Activated CD8-positive, alpha-beta memory T cell treated with anti-CD3 and anti-CD28 coated beads for 48 hours (primary cell): Measurements from ENCODE around the gene CELSR3.

Source experiments
- DNase-seq, 3 experiments: peaks; one replicate each; pipeline ENCODE4 v3.0.0-alpha.2; 2020; ENCODE audit warnings: low read depth in 2 of 3, low spot score in 2 of 3

The CELSR3 gene, protein sequence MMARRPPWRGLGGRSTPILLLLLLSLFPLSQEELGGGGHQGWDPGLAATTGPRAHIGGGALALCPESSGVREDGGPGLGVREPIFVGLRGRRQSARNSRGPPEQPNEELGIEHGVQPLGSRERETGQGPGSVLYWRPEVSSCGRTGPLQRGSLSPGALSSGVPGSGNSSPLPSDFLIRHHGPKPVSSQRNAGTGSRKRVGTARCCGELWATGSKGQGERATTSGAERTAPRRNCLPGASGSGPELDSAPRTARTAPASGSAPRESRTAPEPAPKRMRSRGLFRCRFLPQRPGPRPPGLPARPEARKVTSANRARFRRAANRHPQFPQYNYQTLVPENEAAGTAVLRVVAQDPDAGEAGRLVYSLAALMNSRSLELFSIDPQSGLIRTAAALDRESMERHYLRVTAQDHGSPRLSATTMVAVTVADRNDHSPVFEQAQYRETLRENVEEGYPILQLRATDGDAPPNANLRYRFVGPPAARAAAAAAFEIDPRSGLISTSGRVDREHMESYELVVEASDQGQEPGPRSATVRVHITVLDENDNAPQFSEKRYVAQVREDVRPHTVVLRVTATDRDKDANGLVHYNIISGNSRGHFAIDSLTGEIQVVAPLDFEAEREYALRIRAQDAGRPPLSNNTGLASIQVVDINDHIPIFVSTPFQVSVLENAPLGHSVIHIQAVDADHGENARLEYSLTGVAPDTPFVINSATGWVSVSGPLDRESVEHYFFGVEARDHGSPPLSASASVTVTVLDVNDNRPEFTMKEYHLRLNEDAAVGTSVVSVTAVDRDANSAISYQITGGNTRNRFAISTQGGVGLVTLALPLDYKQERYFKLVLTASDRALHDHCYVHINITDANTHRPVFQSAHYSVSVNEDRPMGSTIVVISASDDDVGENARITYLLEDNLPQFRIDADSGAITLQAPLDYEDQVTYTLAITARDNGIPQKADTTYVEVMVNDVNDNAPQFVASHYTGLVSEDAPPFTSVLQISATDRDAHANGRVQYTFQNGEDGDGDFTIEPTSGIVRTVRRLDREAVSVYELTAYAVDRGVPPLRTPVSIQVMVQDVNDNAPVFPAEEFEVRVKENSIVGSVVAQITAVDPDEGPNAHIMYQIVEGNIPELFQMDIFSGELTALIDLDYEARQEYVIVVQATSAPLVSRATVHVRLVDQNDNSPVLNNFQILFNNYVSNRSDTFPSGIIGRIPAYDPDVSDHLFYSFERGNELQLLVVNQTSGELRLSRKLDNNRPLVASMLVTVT (N-terminal part only)

DNA sequence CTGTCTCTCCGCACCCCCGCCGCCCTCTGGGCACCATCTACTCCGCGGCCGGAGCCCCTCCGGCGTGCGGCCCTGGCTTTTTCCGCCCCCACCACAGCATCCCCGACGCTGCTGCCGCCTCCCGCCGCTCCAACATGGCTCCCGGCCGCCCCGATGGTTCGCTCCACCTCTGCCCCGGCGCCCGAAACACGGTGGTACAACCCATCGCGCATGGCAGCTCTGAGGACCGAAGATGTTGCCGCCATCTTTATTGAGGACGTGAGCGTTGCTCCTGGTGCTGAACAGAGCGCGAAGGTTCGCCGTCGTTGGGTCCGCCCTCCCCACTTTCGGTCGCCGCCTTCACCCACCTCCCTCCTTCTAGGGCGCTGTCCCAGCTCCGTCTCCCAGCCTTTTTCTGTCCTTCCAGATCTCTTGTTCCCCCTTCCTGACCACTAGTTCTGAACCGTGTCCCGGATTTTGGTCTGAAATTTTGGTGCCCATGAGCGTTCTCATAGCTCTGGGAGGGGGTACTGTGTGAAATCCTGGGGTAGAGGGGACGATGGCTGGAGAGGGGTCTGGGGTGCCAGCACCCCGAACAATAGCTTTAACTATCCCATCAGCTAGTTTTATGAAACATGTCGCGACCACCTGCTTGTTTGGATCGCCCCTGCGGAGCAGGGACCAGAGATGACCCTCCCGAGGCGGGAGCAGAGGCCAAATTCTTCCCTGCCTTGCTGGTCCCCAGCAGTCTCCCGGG lies at the start of gene CELSR3:
Gene CELSR3, minus strand, starts transcription at position 134 of the 736 bp plus-strand sequence. CDS start 252 bp downstream, outside the sequence.
- peak in 2 of 3 experiments; percentile 35 to 51 for DNase-seq

DNA sequence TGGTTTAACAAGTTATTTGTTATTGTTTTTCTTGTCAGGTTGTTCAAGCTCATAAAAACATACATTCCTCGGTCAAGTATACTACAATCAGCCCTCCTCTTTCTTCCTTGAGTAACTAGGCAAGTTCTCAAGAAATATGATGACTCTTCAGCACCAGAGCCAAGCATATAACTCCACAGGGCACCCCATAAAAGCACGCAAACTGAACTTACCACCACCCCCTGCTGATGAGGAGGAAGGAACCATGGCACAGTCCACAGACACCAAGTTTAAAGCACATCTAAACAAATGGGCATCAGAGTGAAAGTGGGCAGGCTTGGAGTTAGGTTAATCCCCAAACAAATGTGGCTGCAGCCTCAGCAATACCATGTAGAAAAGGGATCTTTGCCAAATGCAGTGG lies 49.0 kb upstream of the CELSR3 start:
- DNase-seq: no peak

DNA sequence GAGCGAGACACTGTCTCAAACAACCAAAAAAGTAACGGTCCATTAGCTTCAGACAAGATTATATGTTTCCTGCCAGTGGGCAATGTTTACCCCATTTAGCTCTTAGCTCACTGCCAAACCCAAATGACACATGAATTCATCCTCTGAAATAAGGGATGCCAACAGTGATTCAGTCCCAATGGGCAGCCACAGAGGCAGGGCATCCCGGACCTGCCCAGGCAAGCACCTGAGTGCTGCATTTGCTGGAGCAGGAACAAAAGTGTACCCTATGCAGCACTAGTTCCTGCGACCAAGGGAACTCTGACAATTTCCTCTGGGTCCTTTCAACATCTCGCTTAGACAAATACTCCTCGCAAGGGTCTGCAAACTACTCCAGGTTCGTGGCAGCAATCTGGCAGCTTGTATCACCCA lies 46.4 kb upstream of the CELSR3 start:
- no peak for DNase-seq

DNA sequence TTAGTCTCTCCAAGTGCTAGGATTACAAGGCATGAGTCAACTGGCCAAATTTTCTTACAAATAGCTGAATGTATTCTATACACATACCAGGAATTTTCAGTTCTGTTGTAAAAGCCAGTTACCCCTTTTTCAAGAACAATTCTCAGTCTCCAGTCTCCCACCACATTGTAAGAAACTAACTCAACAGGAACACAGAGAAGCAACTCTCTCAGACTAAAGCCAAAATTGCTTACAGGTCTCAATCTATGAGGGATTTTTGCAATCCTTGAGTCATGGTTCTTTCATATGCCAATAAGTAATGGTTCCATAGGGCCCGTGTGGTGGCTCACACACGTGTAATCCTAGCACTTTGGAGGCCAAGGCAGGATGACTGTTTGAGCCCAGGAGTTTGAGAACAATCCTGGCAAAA lies 45.8 kb upstream of the CELSR3 start:
- no peak for DNase-seq

DNA sequence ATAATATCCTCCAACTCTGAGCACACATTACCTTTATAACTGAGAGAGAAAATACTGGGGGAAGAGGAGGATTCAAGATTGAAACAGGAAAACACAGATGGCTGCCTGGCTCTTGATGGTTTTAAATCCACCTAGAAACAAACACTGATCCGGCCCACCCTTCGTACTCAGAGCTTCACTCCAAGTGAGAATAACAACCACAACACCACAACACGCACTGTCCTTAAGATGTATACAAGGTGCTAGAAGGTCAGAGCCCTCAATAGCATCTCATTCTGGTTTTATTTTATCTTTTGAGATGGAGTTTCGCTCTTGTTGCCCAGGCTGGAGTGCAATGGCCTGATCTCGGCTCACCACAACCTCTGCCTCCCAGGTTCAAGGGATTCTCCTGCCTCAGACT lies 44.5 kb upstream of the CELSR3 start:
- DNase-seq: no peak

DNA sequence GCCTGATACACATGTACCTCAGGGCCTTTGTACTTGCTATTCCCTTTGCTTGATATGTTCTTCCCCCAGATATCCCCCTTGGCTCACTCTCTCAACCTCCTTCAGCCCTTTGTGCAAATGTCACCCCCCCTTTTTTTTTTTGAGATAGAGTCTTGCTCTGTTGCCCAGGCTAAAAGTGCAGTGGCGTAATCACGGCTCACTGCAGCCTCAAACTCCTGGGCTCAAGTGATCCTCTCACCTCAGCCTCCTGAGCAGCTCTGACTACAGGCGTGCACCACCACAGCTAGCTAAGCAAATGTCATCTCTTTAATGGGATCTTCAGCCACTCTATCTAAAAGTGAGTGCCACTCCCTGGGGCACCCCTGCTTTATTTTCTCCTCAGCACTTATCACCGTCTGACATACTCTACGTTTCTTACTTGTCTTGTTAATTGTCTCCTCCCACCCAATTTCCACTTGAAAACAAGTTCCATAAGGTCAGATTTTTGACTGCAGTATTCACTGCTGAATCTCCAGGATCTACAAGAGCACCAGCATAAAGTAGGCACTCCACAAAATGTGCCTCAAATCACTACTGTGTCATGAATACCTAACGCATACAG lies 39.7 kb upstream of the CELSR3 start:
- DNase-seq: no peak

DNA sequence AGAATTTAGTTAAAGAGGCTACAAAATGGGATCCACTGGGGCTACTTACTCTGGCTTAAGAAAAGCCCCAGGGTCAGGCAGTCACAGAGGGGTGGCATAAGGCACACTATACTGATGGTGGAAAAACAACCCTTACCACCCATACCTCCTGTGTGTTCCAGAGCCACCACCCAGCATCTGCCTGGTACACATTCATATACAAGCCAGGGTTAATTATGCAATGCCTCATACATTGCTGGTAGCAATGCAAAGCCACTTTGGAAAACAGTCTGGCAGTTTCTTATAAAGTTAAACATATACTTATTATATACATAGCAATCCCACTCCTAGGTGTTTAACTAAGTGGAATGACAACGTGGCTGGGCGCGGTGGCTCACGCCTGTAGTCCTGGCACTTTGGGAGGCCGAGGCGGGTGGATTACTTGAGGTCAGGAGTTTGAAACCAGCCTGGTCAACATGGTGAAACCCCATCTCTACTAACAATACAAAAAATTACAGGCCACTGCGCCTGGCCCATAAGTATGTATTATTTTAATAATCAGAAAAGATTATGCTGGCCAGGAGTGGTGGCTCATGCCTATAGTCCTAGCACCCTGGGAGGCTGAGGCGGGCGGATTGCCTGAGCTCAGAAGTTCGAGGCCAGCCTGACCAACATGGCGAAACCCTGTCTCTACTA lies 38.2 kb upstream of the CELSR3 start:
- no peak for DNase-seq

DNA sequence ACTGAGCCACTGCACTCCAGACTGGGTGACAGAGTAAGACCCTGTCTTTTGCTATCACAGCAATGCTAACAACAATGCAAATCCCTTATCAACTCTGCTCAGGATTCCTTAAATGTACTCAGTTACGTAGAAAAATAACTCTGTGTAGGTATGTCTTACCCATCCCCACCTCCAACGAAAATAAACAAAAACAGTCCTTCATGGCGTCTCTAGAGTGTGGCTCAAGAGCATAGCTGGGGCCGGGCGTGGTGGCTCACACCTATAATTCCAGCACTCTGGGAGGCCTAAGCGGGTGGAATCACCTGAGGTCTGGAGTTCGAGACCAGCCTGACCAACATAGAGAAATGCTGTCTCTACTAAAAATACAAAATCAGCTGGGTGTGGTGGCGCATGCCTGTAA lies 36.2 kb upstream of the CELSR3 start:
- no peak for DNase-seq

DNA sequence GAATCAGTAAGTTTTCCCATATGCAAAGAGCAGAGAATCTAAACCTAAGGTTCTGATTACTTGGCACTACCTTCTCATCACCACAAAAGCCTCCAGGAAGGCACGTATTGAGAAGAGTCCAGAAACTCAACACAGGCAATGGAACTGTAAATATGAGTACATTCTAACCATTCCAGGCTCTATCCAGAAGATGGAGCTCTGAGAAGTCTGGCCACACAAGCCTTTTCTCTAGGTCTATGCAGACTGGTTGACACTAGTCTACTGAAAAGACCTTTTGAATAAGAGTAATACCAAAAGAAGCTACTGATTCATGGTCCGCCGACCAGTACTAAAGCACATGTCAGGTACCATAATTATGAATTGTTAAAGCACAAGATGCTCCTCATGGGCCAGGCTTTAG lies 35.3 kb upstream of the CELSR3 start:
- DNase-seq: no peak

DNA sequence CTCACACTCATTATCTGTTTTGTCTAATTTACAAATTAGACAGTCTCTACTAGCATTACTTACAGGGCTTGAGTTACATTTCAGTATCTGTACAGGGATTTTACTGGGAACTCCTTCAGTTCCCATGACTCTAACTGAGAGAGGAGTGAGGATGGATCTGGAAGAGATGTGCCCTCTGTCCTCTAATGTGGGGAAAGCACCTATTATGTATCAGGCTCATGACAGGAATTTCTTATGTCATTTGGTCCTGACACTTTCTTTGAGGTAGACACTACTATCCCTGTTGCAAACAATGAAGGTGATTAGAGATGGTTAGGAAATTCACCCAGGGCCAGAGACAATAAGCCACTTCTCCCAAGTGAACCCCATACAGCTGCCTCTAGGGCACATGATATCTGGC lies 33.9 kb upstream of the CELSR3 start:
- no peak for DNase-seq

DNA sequence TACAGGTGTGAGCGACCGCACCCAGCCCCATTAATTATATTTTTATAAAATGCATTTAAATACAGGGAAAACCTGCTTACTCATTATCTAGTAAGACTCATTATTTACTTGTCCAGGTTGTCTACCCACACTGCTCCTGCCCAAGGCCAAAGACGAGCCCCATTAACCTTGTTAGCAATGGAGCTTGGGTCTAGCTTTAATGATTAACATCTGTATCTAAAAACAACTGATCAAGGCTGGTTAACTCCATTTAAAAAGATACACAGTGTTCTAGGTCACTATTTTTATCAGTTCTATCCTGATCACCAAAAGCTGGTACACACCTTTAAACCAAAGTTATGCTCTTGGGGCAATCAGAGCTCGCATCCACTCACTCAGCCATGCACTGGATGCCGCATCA lies 33.5 kb upstream of the CELSR3 start:
- DNase-seq: no peak

DNA sequence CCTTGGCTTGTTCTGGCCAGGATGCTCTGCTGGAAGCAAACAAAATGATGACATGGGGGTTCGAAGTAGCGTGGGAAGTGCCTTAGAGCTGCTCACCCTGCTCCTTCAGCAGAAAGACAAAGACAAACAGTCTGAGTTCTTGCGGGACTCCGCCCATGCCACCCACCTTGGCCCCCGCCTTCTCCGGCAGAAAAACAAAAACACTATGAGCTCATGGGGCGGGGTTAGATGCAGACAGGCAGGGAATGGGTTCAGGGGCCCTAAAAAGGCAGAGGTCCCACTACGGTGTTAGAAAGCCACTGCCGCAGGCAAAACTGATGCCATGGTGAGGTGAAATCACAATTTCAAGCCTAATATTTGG lies 32.7 kb upstream of the CELSR3 start:
- DNase-seq: no peak

DNA sequence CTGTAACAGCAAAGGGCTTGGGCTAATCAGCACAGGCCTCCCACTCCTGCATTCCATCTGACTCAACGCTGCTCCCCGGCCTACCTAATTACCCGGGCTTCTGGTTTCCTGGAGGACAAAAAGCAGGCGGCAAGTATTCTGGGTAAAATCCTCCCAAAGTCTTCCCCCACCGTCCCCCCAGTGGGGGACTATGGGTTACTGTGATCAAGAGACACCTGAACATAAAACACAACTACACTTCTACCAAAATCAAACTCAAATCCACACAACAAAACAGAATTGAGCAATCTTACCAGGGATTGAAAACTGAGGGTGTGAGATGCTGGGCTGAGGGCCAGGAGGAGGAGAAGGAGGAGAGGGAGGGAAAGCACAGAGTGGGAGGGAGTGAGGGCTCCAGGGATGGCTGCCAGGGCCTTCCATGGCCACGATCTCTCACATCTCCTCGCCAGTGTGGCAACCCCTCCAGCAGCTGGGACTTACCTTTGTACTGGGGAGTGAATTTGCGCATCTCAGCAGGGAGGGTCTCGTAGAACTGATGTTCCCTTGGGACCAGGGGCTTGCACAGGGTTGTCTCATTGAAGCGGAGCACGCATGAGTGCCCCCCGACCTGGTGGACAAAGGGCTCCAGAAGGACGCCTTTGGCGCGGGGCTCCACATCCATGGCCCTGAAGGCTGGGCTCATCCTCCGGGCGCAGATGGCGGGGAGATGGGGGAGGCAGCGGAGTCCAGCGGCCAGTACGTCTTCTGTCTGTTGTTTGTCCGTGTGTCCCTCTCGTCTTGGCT lies 32.1 kb upstream of the CELSR3 start:
- no peak for DNase-seq

DNA sequence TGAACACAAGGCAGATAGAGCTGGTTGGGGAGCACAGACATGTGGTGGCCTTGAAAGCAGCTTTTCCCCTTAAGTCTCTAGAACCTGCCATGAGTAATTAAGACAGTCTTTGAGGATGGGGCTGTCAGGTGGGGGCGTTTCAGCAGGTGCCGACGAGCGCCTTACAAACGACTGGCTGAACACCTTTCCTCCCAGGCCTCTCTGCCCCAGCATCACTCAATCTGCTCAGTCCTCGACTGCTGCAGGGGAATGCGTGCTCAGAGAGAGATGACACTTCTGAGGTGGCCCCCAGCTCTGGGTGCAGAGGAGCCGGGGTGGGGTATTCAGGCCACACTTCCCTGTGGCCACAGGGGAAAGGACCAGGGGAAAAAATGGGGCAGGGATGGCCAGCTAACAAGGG lies 31.1 kb upstream of the CELSR3 start:
- DNase-seq: no peak

DNA sequence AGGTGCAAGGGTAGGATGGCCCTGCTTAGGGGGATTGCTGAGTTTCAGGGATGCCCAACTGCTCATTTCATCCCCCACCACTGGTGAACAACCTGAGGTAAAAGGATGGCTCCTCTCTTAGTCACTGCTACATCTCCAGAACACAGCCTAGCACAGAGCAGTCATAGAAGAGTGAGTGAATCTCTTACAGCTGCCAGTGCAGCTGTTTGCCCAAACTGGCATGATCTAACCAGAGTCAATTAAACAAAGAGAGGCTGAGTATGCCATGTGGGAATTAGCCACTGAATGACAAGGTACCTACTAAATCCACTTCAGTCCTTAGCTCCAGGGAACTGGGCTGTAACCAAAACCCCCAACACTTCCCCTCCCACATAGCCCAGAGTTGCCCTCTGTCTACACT lies 29.9 kb upstream of the CELSR3 start:
- DNase-seq: no peak

DNA sequence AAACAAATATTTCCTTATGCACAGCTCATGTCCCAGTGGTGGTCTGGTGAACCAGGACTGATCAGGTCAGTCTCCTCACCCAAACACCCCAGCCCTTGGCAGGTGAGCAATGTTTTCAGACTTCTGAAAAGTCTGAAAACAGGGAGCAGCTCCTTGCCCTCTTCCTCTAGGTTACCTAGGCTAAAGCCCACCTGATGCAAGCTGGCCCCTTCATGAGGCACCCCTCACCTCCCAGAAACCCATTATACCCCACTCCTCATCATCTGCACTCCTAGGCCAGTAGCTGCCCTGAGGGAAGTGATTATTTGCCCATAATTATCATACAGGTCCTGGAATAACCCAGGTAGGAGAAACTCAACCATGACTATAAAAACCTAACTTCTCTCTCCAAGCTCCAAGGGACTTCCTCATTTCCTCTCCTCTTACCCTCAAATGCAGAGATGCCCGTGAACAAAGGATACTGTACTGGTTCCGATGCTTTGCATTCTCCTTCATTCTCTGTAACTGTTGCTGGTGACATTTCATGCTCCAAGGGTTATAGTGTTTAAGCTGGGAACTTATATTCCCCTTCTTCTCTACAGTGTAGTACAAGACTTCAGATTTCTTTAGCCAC lies 28.3 kb upstream of the CELSR3 start:
- no peak for DNase-seq

DNA sequence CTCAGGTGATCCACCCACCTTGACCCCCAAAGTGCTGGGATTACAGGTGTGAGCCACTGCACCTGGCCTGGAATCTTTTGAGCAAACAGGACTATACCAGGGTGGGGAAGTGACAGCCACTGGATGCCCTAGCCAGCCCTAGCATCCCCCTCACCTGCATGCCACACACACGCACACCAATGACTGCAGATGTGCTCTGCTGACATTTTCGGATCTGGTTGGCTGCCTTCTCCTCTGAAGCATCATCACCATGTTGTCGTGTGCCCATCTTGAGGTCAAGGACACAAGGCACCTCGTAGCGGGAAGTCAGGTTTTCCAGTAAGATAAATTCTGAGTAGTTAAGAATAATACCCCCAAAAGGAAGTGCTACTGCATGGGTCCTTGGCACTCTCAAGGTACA lies 26.7 kb upstream of the CELSR3 start:
- no peak for DNase-seq

DNA sequence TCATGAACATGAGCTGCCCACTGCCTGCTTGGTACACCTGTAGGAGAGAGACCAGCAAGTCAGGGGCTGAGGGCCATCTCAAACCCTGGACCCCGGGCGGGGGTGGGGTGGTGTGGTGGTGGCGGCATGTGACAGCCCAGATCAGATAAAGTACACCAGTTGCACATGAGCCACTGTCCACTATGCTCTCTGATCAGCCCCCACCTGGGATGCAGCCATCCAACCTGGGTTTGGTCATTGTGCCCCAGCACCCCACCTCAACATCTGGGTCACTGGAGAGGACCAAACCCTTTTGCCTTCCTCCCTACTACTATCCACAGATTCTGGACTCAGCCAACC lies 26.0 kb upstream of the CELSR3 start:
- no peak for DNase-seq
